Fibroblast of the aortic adventitia (primary cell): ENCODE data around the gene VEZF1. TPM values are rescaled to one million over a fixed set of nuclear protein-coding genes. Genes with fewer than 3 reads are reported as not detected.

Source experiments
- DNase-seq: peaks from one replicate; pipeline ENCODE4 v3.0.0-alpha.2; 2010; ENCODE audit warnings: low read depth
- H3K4me3 ChIP-seq: 2 replicates; pipeline ENCODE4 v1.5.1; 2011; ENCODE audit warnings: low read depth, mild to moderate bottlenecking, control low read depth, low read length, moderate library complexity
- total RNA-seq: library from RNA; depleted of rRNA; stranded (reverse); fragments of >200 nt; gene quantifications from 2 replicates; pipeline ENCODE4 v1.2.3, GENCODE V29; 2012; ENCODE audit warnings: low replicate concordance
- TF ChIP-seq, protein P1 (sequence below): IDR thresholded peaks from 2 replicates; pipeline ENCODE4 v1.5.1; 2011; ENCODE audit warnings: mild to moderate bottlenecking, low read length, control low read depth, inconsistent platforms; ENCODE audit not compliant: insufficient read depth

VEZF1 gene
- total RNA-seq, 1 donor: 76.2 TPM

DNA sequence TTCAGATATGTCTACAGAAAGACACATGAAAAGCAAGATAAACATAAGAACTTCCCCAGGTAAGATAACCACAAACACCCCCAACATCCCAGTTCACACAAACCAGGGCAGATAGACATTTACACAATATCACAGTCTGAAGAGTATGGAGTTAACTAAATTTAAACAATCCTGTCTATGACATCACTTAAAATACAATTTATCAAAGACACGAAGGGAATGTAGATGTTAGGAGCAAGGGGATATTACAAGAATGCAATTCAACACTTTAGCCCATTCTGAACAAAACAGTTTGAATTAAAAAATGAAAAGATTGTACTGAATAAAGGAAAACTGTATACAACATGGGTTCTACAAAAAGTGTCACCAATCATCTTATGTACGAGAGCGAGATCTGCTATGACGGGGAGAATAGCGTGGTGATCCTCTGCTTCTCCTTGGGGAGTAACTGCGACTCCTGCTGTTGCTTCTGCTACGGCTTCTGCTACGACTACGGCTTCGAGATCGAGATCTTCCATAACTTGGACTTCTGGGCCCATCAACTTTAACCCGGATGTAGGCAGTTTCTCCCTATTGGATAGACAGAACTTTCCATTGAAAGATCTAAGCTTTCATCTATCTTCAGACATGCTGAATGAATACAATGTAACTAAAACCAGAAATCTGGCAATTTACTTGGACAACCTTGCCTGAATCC, 17.1 kb upstream of the VEZF1 start:
- peak overlapping the region; percentile 97 for H3K4me3 ChIP-seq
- TF ChIP-seq, protein P1, sequence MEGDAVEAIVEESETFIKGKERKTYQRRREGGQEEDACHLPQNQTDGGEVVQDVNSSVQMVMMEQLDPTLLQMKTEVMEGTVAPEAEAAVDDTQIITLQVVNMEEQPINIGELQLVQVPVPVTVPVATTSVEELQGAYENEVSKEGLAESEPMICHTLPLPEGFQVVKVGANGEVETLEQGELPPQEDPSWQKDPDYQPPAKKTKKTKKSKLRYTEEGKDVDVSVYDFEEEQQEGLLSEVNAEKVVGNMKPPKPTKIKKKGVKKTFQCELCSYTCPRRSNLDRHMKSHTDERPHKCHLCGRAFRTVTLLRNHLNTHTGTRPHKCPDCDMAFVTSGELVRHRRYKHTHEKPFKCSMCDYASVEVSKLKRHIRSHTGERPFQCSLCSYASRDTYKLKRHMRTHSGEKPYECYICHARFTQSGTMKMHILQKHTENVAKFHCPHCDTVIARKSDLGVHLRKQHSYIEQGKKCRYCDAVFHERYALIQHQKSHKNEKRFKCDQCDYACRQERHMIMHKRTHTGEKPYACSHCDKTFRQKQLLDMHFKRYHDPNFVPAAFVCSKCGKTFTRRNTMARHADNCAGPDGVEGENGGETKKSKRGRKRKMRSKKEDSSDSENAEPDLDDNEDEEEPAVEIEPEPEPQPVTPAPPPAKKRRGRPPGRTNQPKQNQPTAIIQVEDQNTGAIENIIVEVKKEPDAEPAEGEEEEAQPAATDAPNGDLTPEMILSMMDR: no peak
- DNase-seq: no peak

GRCh38 chr17:58004060-58004459, 16.0 kb upstream of the VEZF1 start:
- TF ChIP-seq, protein P1: no peak
- no peak for DNase-seq
- H3K4me3 ChIP-seq: no peak overlapping the region

DNA sequence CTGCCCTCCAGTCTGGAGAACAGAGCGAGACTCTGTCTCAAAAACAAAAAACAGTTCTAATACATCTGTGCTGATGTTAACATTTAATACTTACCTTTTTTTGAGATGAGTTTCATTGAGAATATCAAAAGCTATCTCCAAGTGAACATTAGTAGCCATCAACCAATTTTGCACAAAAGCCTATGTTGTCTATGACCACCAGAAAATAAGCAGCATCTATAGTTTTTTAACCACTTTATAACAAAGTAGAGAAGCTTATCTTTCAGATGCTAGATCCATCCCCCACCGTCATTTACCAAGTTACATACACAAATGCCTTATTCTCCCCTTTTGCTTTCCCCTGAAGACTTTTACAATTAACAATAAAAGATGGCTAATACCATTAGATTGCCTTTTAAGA, 14.9 kb upstream of the VEZF1 start:
- no peak for DNase-seq
- TF ChIP-seq, protein P1: no peak
- H3K4me3 ChIP-seq: no peak overlapping the region

- TF ChIP-seq, protein P1: peak; percentile 28
- DNase-seq: no peak
- no peak overlapping the region for H3K4me3 ChIP-seq
Observed at GRCh38 chr17:58002154-58002948, 14.3 kb upstream of the VEZF1 start.

DNA sequence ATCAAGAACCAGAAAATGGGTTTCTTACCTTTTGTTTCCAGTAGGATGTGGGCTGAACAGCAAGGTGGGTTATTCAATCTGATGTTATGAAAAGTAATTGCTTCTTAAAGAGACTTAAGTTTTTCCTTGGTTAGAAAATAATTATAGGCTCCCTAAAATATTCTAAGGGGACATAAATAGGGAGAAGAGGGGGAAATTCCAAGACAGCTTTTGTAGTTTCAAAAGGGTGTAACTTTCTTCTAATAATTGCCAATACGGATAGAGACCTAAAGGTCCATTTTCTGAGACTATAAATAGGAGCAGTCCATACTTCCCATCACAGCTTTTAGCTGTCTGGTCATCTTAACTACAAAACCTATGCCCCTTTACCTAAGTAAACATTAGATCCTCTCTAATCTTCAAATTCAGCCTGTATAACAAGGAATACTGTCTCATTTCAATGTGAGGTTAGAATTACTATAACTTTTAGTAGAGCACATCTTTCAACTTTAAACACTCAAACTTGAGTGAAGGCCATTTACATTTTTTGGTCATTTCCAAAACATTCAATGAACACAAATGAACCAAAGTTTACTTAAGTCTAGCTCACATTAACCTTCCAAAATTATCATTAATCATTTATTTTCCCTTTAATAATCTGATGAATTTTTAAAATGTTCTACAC, 13.5 kb upstream of the VEZF1 start:
- no peak for DNase-seq
- no peak overlapping the region for H3K4me3 ChIP-seq
- TF ChIP-seq, protein P1: no peak

DNA sequence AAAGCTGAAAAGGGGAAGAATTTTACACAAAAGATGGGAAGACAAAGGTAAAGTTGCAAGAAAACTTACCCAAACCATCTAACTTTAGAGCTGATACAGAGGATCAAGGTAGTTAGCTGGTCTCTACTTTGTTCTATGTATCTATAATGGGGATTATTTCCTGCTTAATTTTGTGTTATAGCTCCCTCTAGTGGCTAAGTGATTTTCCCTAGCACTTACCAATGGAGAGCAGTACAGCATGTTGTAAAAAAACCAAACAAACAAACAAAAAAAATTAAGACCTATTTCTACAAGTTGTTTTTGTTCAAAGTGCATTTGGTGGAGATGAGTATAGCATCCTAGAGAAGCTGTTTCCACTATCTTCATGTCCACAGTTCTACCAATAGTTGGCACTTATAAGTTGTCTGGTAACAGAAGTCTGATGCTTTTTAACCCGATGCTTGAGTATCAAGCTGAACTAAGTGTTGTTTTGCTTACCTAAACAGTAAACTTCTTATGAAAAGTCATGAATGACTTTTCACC, 11.5 kb upstream of the VEZF1 start:
- DNase-seq: peak; percentile 89
- no peak overlapping the region for H3K4me3 ChIP-seq
- TF ChIP-seq, protein P1: peak; percentile 80
